Body of pancreas (tissue), 4 donors: ENCODE data around the gene CDC42EP3.

Experiments
- CTCF ChIP-seq, 7 experiments: fragments of 450-650 bp in 4 of 7; fragments of 200-600 bp in 3 of 7; sonication (generic) in 3 of 7; IDR thresholded peaks; one replicate each; pipeline ENCODE4 v1.5.1; 2016 to 2019; ENCODE audit warnings: antibody characterized with exemption in 7 of 7
- POLR2A ChIP-seq, 3 donors: fragments of 450-650 bp; IDR thresholded peaks; one replicate each; pipeline ENCODE4 v1.6.1; 2016; ENCODE audit warnings: antibody characterized with exemption in 3 of 3, mild to moderate bottlenecking in 2 of 3

DNA sequence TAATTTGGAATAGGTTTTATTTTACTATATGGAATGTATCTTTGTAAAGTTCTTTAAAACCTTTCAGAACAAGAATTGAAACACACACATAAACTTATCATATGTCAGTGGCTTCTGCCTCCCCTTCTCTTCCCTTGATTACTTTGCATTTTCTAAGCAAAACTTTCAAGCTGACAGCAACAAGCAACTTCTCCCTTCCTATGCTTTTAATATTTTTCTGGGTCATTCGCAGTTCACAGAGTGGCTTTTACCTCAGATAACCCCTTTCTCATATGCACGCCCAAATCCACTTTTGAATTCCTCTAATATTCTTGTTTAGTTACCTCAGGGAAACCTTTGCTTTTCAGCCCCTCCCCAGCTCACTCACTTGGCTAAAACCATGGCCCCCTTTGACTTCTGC is 36.7 kb upstream of the CDC42EP3 start:
- TF ChIP-seq CTCF (IDR thresholded peaks at IDR 0.05) (no peak), POLR2A (IDR thresholded peaks at IDR 0.05) (no peak)
